Pulmonary artery endothelial cell (primary cell): ENCODE data around the gene PIK3R6. TPM values are rescaled to one million over a fixed set of nuclear protein-coding genes. Genes with fewer than 3 reads are reported as not detected.

Source experiments
- DNase-seq: peaks from one replicate; pipeline ENCODE4 v3.0.0-alpha.2; 2011; ENCODE audit warnings: low read depth, low spot score
- total RNA-seq: library from RNA; depleted of rRNA; stranded (reverse); fragments of >200 nt; gene quantifications from 2 replicates; pipeline ENCODE4 v1.2.3, GENCODE V29; 2014

The PIK3R6 gene
- total RNA-seq, 1 donor from 2014 or later, result not detected

DNA sequence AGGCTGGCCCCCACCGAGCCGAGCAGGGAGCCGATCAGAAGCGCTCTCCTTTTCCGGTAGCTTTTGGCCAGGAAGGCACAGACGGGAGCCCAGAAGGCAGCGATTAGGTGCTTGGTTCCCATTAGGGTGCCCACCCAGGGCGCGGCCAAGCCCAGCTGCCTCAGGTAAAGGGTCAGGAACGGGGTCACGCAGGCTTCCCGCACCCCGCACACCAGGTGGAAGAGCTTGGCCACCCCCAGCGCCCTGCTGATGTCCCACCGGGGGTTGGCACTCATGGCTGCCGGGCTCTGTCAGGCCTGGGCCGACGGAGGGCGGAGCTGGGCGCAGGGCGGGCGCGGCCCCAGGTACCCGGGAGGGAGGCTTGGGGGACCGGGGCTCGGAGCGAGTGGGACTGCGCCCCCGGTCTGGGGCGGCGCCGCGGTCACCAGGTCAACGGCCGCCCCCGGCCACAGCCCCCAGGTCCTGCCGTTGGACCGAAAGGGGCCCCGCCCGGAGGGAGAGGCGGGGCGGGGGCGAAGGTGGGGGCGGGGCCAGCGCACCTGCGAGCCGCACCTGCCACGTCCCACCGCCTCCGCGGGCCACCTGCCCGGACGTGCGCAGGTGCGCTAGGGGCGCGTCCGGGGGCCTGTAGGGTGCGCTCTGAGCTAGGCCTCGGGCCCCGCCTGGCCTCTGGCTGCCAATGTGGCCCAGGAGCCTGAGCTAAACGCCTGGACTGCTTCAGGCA, 68.5 kb downstream of the PIK3R6 start, which contains the start of gene MFSD6L:
Gene MFSD6L, minus strand, starts transcription at position 520 of the 724 bp plus-strand sequence. Its CDS starts 245 bp downstream, at position 275.
- no peak for DNase-seq

DNA sequence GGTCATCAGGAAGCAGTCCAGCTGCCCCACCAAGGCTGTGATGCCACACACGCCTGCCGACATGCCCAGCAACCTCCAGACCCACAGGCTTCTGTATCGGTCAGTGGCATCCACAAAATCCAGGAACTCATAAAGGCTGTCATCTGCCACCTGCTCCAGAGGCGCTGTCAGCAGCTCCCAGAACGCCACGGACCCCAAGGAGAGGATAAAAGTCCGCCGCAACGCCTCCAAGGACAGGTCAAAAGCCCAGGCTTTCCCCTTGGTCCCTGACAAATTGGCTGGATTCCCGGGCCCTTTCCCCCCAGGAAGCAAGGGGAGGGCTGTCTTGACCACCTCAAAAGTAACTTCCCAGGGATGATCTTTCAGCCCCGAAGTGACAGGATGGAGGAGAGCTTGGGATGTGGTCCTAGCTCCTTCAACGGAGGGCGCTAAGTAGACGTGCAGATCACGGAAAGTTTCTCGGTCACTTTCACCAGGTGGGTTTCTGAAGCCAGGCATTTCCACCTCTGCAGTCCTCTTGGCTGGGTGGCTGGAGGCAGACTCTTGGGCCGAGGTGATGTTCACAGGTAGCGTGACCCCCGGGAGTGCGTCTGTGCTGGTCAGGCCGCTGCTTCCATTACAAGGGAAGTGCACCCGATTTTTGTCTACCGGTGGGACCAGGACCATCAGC, 69.2 kb downstream of the PIK3R6 start:
- DNase-seq, result no peak

DNA sequence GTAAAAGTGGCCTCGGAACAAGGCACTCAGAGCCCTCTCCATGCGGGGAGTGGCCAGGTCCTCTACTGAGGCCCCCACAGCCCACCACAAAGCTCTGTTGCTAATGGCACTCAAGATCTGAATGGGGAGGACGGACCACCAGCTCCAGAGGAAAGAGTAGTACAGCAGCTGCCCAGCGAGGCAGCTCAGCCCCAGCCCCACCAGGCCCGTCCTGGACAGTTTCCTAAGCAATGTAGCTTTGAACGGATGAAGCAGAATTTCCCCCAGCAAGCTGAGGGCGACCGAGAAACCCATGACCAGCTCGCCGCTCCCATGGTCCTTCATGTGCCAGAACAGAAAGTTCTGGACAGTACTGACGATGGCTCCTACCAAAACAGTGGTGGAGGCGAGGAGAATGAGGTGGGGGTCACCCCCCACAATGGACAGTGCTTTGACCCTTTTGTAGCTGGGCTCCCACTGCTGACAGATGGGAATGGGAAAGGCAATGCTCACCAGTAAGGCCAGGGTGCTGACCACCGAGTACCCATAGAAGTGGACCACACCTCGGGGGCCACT, 69.8 kb downstream of the PIK3R6 start:
- no peak for DNase-seq

DNA sequence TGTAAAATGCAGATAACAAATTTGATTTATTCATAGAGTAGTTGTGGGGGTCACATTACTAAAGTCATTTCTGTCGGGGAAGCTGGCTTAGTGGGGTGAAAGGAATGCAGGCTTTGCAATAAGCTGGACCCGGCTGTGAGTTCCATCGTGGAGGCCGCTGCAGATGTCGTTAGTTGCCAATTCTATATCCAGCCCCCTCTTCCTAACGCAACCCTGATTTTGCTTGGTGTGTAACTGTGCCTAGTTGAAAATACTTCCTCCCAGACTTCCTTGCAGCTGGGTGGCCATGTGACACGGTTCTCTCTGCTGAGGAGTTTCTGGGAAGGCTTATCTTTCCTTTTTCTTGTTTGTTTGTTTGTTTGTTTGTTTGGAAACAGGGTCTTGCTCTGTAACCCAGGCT, 72.8 kb downstream of the PIK3R6 start:
- DNase-seq, result no peak

DNA sequence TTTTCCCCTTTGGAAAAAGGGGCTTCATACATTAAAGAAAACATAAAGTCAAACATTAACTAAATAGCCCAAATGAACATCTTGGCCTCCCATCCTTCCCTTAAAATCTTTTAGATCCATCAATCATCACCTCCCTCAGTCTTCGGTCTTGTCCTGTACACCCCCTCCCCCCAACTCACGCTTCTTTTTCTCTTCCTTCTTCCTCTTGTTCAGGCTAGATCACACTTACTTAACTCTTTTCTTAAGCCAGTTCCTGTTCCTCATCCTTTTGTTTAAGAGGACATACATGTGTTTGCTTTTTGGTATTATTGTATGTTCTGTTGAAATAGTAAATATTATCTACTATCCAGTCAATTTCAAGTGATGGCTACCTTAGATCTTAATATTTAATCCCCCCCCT, 73.8 kb downstream of the PIK3R6 start:
- DNase-seq, result no peak

DNA sequence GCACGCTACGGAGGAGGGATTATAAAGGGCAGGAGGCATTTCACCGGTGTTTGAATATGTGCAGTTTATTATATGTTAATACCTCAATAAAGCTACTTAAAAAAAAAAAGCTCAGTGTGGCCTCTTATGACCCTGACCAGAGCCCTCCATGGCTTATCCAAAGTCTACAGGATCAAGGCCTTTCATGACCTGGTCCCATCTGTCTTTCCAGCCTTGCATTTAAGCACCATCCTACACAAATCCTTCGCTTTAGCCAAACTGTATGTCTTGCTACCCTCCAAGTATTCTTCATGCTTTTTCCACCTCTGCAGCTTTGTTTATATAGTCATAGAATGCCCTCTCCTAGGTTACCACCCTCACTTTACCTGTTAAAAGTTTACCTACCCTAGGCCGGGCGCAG, 74.8 kb downstream of the PIK3R6 start:
- DNase-seq, result no peak

DNA sequence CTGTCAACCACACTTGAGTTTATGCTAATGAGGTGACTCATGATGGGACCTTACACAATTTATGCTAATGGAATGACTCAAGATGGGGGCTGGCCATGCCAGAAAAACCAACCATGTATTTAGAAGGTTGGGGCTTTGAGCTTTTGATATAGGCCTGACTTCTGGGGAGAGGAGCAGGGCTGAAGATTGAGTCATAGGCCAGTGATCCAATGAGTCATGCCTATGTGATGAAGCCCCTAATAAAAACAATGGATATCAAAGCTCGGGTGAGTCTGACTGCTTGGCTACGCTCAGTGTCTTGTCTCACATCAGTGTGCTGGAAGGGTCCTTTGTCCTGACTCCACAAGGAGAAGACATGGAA, 75.6 kb downstream of the PIK3R6 start:
- DNase-seq, result no peak

DNA sequence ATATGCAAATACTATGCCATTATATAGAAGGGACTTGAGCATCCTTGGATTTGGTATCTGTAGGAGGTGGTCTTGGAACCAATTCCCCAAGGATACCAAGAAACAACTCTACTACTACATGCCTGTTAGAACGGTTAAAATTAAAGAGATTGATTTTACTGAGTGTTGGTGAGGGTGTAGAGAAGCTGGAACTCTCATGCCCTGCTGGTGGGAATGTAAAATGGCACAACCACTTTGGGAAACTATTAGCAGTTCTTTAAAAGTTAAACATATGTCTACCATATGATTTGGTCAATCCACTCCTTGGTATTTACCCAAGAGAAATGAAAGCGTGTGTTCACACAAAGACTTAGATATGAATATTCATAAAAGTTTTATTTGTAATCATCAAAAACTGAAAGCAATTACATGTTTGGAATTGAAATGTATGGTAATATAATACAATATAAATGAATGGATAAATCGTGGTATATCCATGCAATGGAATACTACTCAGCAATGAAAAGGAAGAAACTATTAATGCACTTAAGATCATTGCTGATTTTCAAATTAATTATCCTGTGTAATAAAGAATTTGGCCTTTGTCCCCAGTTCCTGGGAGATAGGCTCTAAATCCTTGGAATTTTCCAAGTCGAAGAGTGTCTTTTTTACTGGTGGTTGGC, 76.1 kb downstream of the PIK3R6 start:
- DNase-seq, result no peak

DNA sequence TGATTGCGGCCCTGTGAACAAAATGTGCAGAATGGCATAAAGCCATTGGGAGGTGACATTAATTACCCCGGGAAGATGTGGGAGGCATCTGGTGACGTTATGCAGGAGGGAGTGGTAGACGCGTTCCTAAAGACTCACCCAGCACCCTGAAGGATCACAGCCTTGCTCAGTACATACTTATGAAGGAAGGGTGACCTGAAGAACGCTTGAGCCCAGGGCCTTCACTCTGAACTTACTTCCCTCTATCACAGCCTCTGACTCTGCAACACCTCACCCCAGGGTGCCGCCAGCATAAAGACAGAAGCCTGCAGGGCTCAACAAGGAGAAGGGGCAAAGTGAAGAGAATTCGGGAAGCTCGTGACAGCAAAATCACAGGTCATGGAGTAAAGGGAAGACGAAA, 77.7 kb downstream of the PIK3R6 start:
- DNase-seq, result no peak

DNA sequence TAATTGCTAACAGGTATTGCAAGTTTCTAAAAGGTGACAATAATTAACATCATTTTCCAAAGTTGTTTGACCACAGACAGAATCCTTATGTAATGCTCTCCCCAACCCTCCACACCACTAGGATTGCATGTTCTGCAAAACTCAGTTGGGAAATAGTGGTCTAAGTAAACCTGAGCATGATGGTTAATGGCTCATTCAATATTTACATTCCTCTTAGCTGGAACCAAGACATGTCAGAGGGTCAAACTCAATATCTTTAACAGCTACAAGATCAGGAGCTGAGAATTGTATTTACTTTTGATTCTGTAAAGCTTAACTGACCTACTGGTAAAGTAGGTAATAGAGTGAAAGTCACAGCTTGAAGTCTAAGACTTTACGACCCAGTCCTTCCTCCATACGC, 78.5 kb downstream of the PIK3R6 start:
- DNase-seq, result no peak

DNA sequence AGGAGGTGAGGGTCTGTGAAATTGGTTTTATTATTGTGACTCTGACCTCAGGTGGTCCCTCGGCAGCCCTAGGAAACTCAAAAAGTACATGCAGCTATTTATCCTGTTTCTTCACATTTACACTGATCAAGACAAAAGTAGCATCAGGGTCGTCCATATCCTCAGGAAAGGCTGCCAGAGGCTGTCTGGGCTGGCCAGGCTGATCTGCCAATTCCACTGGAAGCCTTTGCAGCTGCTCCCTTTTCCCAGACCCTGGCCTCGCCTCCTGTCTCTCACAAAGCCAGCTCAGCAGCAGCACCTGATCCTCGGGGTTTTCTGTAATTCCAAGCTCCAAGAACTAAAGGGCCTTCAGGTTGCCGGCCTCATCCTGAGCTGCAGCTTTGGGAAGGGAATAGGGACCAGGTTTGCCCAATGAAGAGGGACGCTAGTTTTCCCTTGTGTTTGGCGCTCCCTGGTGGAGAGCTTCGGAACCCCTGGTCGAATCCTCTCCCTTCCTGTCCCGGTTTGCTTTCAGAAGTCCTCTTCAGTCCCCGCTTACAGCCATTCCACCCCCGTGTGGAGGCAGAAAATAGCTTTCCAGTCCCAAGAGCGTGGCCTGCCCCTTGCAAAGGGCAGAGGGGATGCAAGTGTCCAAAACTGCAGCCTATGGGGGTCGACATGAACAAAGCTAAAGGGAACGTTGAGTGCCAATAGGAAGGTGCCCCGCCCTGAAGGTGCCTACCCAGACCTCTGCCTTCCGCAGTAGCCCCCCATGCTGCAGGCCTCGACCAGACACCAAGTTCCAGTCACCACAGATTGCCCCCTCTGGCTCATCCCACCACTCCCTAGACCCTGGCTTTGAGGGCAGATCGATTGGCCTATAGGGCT, 81.7 kb downstream of the PIK3R6 start:
- DNase-seq, result no peak

DNA sequence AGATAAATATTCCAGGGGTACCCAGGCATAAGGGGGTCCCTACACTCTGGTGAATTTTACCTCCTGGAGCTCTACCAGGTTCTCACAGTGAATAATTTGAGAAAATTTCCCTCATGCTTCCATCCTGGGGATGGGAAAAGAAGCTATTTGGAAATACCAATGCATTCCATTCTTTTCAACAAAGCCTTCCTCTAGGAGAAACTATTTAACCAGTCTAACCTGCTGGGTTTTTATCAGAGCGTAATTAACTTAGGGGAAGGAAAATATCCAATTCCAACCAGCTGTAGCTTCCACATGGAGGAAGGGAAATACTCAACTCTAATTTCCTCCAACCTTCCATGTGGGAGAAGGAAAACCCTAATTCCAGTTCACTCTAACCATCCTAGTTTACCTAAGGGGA, 85.3 kb downstream of the PIK3R6 start:
- no peak for DNase-seq

DNA sequence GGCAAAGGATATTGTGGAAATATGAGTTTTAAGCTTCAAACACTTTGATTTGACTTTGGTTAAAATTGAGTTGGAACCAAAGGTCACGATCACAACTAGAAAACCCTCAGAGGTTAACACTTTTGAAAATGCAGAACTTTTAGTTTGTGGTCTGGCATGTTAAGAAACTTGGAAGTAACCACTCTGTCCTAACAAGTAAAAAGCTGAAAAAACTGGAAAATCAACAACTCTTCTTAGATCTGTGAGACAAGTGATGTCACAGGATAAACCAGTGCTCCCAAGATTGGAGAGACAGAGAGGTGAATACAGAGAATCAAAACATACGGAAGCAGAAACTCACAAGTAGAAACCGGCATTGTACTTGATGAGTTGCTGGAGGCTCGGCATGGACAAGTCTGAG, 85.7 kb downstream of the PIK3R6 start:
- DNase-seq, result no peak

DNA sequence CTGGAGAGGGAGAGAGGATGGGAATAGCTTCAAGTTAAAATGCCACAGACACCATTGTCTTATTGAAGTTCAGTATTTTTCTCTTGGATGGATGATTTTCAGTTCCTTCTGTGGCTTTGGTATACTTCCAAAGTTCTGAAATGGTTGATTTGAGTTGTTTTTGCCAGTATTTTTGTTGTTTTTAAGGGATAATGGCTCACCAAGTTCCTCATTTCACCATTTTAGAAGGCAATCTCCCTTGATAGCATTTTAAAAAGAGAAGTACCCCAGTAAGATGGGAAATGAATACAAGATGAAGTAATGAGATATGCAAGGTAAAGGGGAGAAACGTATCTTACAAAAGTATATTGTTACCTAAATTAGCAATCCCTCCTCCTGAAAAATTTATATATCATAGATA, 90.6 kb downstream of the PIK3R6 start:
- no peak for DNase-seq

DNA sequence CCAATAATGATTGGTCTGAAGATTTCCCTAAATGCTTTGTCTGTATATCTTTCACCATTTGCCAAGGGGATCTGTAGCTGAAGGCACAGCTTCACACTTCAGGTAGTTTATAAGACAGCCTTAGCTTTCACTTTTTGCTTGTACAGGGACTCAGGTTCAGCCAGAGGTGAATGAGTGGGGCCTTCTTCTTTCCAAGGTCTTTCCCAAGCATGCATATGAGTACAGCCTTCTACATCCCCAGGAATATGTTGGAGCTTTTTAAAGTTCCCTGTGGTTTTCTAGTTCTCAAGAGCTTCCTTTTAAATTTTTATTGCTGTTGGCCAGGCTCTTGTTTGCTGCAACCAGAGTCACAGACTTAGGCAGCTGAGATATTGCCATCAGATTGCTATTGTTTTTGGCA, 91.2 kb downstream of the PIK3R6 start:
- DNase-seq, result no peak

DNA sequence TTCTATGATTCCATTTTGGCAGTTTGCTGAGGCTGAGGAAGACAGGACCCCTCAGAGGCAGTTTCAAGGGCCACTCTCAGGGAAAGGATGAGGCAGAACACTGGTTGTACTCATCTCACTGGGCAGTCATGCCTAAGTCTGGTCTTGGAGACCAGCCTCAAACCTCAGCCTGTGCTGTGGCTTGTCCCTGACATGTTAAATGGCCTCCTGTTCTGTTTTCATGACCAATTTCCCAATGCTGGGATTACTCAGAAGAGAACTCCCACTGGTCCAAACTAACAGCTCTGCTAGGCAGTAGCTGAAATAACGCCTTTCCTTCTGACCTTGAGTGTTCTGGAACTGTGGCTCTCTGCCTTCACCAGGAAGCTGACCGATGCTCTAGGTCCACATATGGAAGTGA, 100.7 kb downstream of the PIK3R6 start:
- no peak for DNase-seq

DNA sequence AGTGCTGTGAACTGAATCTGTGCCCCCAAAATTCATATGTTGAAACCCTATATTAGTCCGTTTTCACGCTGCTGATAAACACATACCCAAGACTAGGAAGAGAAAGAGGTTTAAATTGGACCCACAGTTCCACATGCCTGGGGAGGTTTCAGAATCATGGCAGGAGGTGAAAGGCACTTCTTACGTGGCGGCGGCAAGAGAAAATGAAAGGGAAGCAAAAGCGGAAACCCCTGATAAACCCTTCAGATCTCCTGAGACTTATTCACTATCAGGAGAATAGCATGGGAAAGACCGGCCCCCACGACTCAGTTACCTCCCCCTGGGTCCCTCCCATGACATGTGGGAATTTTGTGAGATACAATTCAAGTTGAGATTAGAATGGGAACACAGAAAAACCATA, 105.5 kb downstream of the PIK3R6 start:
- no peak for DNase-seq

DNA sequence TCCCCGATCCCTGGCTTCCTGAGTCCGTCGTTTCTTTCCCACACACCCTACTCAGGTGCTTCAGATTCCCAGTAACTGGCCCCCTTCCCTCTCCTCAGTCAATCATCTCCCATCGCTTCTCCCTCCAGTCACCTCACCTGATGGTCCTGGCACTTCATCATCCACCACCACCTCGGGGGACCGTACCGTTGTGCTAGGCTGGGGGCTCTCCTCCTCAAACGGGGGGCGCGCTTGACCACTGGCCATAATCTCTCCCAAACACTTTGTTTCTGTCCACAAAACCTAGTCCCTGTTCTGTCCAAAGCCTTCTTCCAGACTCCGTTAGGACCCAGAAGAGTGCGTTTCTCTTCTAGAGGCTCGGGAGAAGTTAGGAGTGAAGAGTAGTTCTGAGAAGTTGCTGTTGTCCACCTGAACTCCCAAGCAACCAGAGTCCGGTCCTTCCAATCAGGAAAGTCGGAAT, 109.3 kb downstream of the PIK3R6 start, which contains the start of gene SPDYE4:
Gene SPDYE4, minus strand, starts transcription at position 410 of the 460 bp plus-strand sequence. Its CDS starts 164 bp downstream, at position 246.
- DNase-seq, result no peak

DNA sequence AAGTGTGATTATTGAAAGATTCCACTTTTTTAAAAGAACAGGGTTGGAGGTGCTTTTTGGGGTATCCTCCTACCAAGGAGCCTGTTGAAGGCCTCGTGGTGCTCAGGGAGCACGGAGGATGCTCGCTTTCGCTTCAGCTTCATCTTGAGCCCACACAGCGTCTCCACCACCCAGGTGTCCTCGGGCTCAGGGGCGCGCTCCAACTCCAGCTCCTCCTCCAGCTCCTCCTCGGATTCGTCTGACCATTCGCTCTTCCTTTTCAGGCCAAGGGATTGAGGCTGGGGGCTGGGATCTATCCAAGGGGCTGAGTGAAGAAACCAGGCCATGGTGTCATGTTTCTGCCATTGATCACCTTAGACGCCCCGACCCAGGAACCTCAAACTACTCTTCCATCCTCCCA, 110.3 kb downstream of the PIK3R6 start:
- DNase-seq, result no peak

DNA sequence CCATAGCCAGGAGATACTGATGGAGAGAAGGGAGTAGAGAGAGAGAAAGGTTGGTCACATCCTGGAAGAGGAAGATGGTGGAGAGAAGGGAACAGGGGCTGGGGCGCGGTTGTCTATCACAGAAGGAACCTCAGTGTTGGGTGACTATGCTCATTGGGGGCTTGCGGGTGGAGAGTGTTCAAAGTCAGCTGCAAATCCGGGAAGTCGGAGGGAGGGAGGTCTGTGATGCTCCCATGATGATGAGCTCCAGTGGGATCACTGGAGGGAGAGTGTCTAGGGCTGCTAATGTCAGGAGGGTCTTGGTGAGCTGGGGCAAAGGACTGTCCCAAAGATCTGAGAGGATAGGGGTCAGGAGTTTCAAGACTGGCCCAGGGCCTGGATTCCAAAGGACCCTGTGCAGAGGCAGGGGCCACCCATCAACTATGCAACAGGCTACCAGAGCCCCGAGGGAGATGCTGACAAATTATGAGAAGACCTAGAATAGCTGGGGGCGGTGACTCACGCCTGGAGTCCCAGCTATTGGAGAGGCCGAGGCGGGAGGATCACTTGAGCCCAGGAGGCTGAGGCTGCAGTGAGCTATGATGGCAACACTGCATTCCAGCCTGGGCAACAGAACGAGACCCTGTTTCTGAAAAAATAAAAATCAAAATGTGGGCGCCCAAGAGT, 111.8 kb downstream of the PIK3R6 start:
- no peak for DNase-seq

DNA sequence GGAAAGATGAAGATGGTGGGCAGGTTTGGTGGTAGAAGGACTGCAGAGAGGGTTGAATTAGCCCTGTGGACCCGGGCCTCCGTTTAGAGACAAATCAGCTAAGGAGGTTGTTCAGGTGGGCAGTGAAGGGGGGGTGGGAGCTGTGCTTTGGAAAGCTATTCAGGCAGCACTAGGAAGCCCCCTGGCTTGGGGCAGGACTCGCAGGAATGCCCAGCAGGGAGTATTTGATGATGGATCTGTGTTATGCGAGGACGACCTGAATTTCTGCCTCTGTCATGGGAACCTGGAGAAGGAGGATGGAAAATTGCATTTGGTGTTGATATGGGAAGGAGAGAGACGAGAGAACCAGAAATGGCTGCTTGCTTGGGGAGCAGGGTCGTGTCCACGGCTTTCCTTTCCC, 112.6 kb downstream of the PIK3R6 start:
- no peak for DNase-seq
